HG03039 (cell line): ENCODE data around the gene LAGE3.
A peak's percentile ranks its signal among the peaks of the same experiment; 100 is the strongest.
"Not testable (repeated sequence)": the region's sequence is repeated elsewhere in the genome, so short reads cannot be mapped to it uniquely, and the experiment has no call there.

Experiments
- ATAC-seq: cut with Tn5 transposase; IDR thresholded peaks from one replicate; pipeline ENCODE4 v1.9.1; 2021; ENCODE audit warnings: mild to moderate bottlenecking, moderate library complexity; ENCODE audit not compliant: unreplicated experiment

The LAGE3 gene

GRCh38 chrX:154502098-154502497 is 23.0 kb upstream of the LAGE3 start:
- no peak for ATAC-seq

GRCh38 chrX:154501423-154501822 is 22.3 kb upstream of the LAGE3 start:
- not testable (repeated sequence) for ATAC-seq

GRCh38 chrX:154496591-154497137 is 17.6 kb upstream of the LAGE3 start:
- ATAC-seq = not testable (repeated sequence)

- no peak for ATAC-seq
These were observed 16.4 kb upstream of the LAGE3 start for GRCh38 chrX:154495472-154495922.

- no peak for ATAC-seq
These were observed 15.6 kb upstream of the LAGE3 start for GRCh38 chrX:154494715-154495114.

- peak; percentile 79 for ATAC-seq
These were observed 11.5 kb upstream of the LAGE3 start, which contains the start of gene SLC10A3 for GRCh38 chrX:154490414-154491083. Gene SLC10A3, minus strand, starts transcription at chrX:154490629. Its CDS starts 1,689 bp downstream, at chrX:154488940.

GRCh38 chrX:154490021-154490413 is 10.9 kb upstream of the LAGE3 start:
- peak; percentile 17 for ATAC-seq

- ATAC-seq = no peak
These were observed 10.1 kb upstream of the LAGE3 start for GRCh38 chrX:154489182-154489581.

GRCh38 chrX:154488336-154489075 is 9.4 kb upstream of the LAGE3 start:
- no peak for ATAC-seq

GRCh38 chrX:154487518-154488290 is 8.6 kb upstream of the LAGE3 start:
- ATAC-seq = no peak

- ATAC-seq = no peak
These were observed 7.5 kb upstream of the LAGE3 start, which contains the start of gene UBL4A for GRCh38 chrX:154486396-154487207. Gene UBL4A, minus strand, starts transcription at chrX:154486615. Its CDS starts 31 bp downstream, at chrX:154486584.

- ATAC-seq = no peak
These were observed 6.9 kb upstream of the LAGE3 start for GRCh38 chrX:154486052-154486395.

GRCh38 chrX:154485150-154486051 is 6.3 kb upstream of the LAGE3 start:
- no peak for ATAC-seq

- ATAC-seq = no peak
These were observed 5.4 kb upstream of the LAGE3 start for GRCh38 chrX:154484255-154485149.

- ATAC-seq = no peak
These were observed 4.2 kb upstream of the LAGE3 start for GRCh38 chrX:154483325-154483724.

GRCh38 chrX:154482786-154483185 is 3.7 kb upstream of the LAGE3 start:
- ATAC-seq = no peak

- ATAC-seq = no peak
These were observed 3.0 kb upstream of the LAGE3 start for GRCh38 chrX:154481911-154482601.

- ATAC-seq = no peak
These were observed 2.1 kb upstream of the LAGE3 start for GRCh38 chrX:154481195-154481594.
